ENCODE measurements around the gene DTX4. TPM values are rescaled to one million over a fixed set of nuclear protein-coding genes. Genes with fewer than 3 reads are reported as not detected.

DTX4 gene
- total RNA-seq, 1 donor from 2014 or later, result 139 TPM

- DNase-seq (ENCODE audit: low read depth, low spot score), result no peak
- H3K27ac Mint-ChIP-seq (ENCODE audit: unreplicated experiment), result no peak overlapping the region
- H3K27me3 Mint-ChIP-seq (ENCODE audit: low read depth), result no peaks in the 10 kb centered on the region
- no peaks in the 10 kb centered on the region for H3K9me3 Mint-ChIP-seq
- TF ChIP-seq CTCF (conservative IDR thresholded peaks at IDR 0.05), result no peak
- peaks cover 56% of the 10 kb centered on the region for H3K36me3 Mint-ChIP-seq (ENCODE audit: low read depth)
- no peak overlapping the region for H3K4me3 Mint-ChIP-seq
- H3K4me1 Mint-ChIP-seq, result peaks cover 40% of the 10 kb centered on the region
These were observed 26.8 kb downstream of the DTX4 start for GRCh38 chr11:59198726-59199125.

- peaks cover 29% of the 10 kb centered on the region for H3K4me1 Mint-ChIP-seq
- H3K4me3 Mint-ChIP-seq, result peak overlapping the region; percentile 21
- no peak for DNase-seq (ENCODE audit: low read depth, low spot score)
- TF ChIP-seq CTCF (conservative IDR thresholded peaks at IDR 0.05), result no peak
- no peaks in the 10 kb centered on the region for H3K27me3 Mint-ChIP-seq (ENCODE audit: low read depth)
- H3K36me3 Mint-ChIP-seq (ENCODE audit: low read depth), result peaks cover 52% of the 10 kb centered on the region
- no peaks in the 10 kb centered on the region for H3K9me3 Mint-ChIP-seq
- no peak overlapping the region for H3K27ac Mint-ChIP-seq (ENCODE audit: unreplicated experiment)
These were observed 27.9 kb downstream of the DTX4 start for GRCh38 chr11:59199546-59200422.

- H3K4me1 Mint-ChIP-seq, result peaks cover 24% of the 10 kb centered on the region
- H3K27me3 Mint-ChIP-seq (ENCODE audit: low read depth), result no peaks in the 10 kb centered on the region
- peaks cover 52% of the 10 kb centered on the region for H3K36me3 Mint-ChIP-seq (ENCODE audit: low read depth)
- H3K9me3 Mint-ChIP-seq, result no peaks in the 10 kb centered on the region
- H3K27ac Mint-ChIP-seq (ENCODE audit: unreplicated experiment), result no peak overlapping the region
- peak overlapping the region; percentile 21 for H3K4me3 Mint-ChIP-seq
- no peak for DNase-seq (ENCODE audit: low read depth, low spot score)
- TF ChIP-seq CTCF (conservative IDR thresholded peaks at IDR 0.05), result no peak
These were observed 28.5 kb downstream of the DTX4 start for GRCh38 chr11:59200423-59200746.

- no peak for DNase-seq (ENCODE audit: low read depth, low spot score)
- peak; percentile 44 for TF ChIP-seq CTCF (conservative IDR thresholded peaks at IDR 0.05)
- peaks cover 48% of the 10 kb centered on the region for H3K36me3 Mint-ChIP-seq (ENCODE audit: low read depth)
These were observed 29.4 kb downstream of the DTX4 start for GRCh38 chr11:59201353-59201752.

GRCh38 chr11:59204746-59205145 lies 32.8 kb downstream of the DTX4 start:
- Mint-ChIP-seq H3K4me3 (no peak overlapping the region), H3K4me1 (peaks cover 23% of the 10 kb centered on the region), H3K9me3 (no peaks in the 10 kb centered on the region), H3K27me3 (ENCODE audit: low read depth) (no peaks in the 10 kb centered on the region), H3K27ac (ENCODE audit: unreplicated experiment) (no peak overlapping the region), H3K36me3 (ENCODE audit: low read depth) (peaks cover 42% of the 10 kb centered on the region)
- no peak for TF ChIP-seq CTCF (conservative IDR thresholded peaks at IDR 0.05)
- DNase-seq (ENCODE audit: low read depth, low spot score), result no peak

More at GRCh38 chr11:59201353-59201752, 29.4 kb downstream of the DTX4 start:
- no peaks in the 10 kb centered on the region for H3K27me3 Mint-ChIP-seq (ENCODE audit: low read depth)
- peaks cover 25% of the 10 kb centered on the region for H3K4me1 Mint-ChIP-seq
- H3K4me3 Mint-ChIP-seq, result no peak overlapping the region
- no peaks in the 10 kb centered on the region for H3K9me3 Mint-ChIP-seq
- H3K27ac Mint-ChIP-seq (ENCODE audit: unreplicated experiment), result no peak overlapping the region
